NCI-H69 (cell line): ENCODE results near the gene SPATA6L.

ENCODE experiments used
- DNase-seq: peaks from one replicate; lab custom pipeline; 2025; lab: John Stamatoyannopoulos, UW

SPATA6L gene

DNA sequence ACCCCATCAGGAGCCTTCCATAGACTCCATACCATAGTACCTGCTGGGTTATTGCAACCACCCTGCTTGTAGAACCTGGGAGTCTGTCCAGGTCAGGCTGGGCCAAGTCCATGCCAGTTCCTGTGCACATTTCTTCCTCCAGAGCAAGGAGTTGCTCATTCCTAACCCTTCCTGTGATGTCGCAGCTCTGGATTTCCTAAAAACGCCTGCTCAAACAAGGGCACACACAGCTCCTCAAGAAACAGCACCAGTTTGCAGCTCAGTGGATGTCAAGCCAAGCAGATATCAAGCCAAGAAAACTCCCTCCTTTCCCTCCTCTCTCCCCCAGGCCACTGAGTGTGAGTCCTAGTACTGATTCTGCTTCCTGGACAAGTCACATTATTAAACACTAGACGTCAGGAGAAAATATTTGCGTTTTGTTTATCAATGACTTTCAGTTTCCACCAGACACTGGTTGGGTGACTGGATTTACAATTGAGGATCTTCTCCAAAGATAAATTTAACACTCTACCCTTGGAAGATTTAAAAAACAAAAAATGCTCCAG lies 116.5 kb downstream of the SPATA6L start:
- DNase-seq: no peak

DNA sequence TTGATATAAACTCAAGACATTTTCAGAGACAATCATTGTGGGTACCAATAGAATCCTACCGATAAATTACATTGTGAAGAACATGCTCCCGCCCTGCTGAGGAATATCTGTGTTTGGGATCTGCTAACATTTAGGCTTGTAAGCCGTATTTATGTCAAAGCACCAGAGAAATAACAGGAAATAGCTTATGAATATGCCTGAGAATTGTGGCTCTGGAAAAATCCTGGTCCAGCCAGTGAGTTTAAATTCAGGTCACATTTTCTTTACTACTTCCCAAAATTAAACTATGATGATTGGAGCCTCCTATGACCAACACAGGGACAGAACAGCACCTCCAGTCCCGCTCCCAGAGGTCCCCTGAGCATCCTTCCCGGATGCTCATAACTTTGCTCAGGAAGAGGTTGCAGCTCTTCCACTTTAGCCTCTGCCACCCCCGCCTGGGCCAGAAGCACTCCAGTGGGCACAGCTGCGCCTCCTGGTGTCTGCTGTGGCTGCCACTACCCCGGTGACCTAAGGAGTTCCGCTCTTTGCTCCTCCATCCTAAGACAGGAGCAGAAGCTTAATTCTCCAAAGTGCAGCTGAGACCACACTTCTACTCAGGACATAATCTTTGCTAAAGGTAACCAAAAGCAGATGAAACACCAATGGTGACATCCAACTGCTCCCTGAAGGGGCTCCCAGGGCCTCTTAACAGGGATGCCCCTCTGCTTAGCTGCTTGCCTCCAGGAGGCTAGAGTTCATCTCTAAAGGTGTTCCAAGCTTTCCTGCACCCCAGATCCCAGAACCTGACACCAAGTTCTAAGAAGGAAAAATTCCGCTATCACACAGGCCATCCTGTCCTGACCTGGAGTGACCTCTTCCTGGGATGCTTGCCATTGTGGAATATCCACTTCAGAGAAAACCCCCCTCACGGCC lies 117.2 kb downstream of the SPATA6L start:
- no peak for DNase-seq
